ENCODE data around the gene PPP1R13B. TPM values are rescaled to one million over a fixed set of nuclear protein-coding genes. Genes with fewer than 3 reads are reported as not detected.

Gene PPP1R13B
- total RNA-seq, 1 donor from 2014 or later, result 107 TPM

GRCh38 chr14:103736546-103737431, 110.6 kb downstream of the PPP1R13B start:
- intact Hi-C loops (cut with micrococcal nuclease), result no loop called here
- no peak for DNase-seq
- ATAC-seq, result no peak

- ATAC-seq (no peak), DNase-seq (no peak)
- intact Hi-C loops (cut with micrococcal nuclease), result no loop called here
Measured at GRCh38 chr14:103735815-103736545, 111.4 kb downstream of the PPP1R13B start.

- DNase-seq (no peak), ATAC-seq (peak; percentile 4)
- intact Hi-C loops (cut with micrococcal nuclease), result no loop called here
Measured at GRCh38 chr14:103735439-103735814, 111.9 kb downstream of the PPP1R13B start.

GRCh38 chr14:103735022-103735421, 112.4 kb downstream of the PPP1R13B start:
- intact Hi-C loops (cut with micrococcal nuclease), result no loop called here
- DNase-seq, result no peak
- no peak for ATAC-seq

GRCh38 chr14:103734081-103734888, 113.1 kb downstream of the PPP1R13B start:
- ATAC-seq (no peak), DNase-seq (no peak)
- intact Hi-C loops (cut with micrococcal nuclease), result no loop called here

GRCh38 chr14:103733651-103734050, 113.7 kb downstream of the PPP1R13B start:
- no peak for DNase-seq
- no peak for ATAC-seq
- intact Hi-C loops (cut with micrococcal nuclease), result no loop called here

GRCh38 chr14:103732868-103733620, 114.3 kb downstream of the PPP1R13B start:
- intact Hi-C loops (cut with micrococcal nuclease), result no loop called here
- ATAC-seq (no peak), DNase-seq (no peak)

- DNase-seq (peak; percentile 30), ATAC-seq (no peak)
- intact Hi-C loops (cut with micrococcal nuclease), result no loop called here
Measured at GRCh38 chr14:103731916-103732867, 115.2 kb downstream of the PPP1R13B start.

- intact Hi-C loops (cut with micrococcal nuclease), result no loop called here
- ATAC-seq, result no peak
- DNase-seq, result peak; percentile 20
Measured at GRCh38 chr14:103731481-103731880, 115.9 kb downstream of the PPP1R13B start.

- DNase-seq, result peak; percentile 86
- ATAC-seq, result peak; percentile 88
- intact Hi-C loops (cut with micrococcal nuclease), result no loop called here
Measured at GRCh38 chr14:103730490-103731035, 116.8 kb downstream of the PPP1R13B start.

- DNase-seq (peak; percentile 34), ATAC-seq (peak; percentile 1)
- intact Hi-C loops (cut with micrococcal nuclease), result no loop called here
Measured at GRCh38 chr14:103729496-103730448, 117.6 kb downstream of the PPP1R13B start.

- no peak for ATAC-seq
- DNase-seq, result peak; percentile 9
- intact Hi-C loops (cut with micrococcal nuclease), result no loop called here
Measured at GRCh38 chr14:103728721-103729120, 118.7 kb downstream of the PPP1R13B start.

- intact Hi-C loops (cut with micrococcal nuclease), result no loop called here
- ATAC-seq (no peak), DNase-seq (peak; percentile 22)
Measured at GRCh38 chr14:103728141-103728540, 119.2 kb downstream of the PPP1R13B start.

- intact Hi-C loops (cut with micrococcal nuclease), result no loop called here
- DNase-seq, result peak; percentile 35
- ATAC-seq, result no peak
Measured at GRCh38 chr14:103727313-103727980, 119.9 kb downstream of the PPP1R13B start.

GRCh38 chr14:103726474-103726873, 120.9 kb downstream of the PPP1R13B start:
- no peak for ATAC-seq
- peak; percentile 16 for DNase-seq
- intact Hi-C loops (cut with micrococcal nuclease), result no loop called here
